Measurements from ENCODE around the gene IGF2R.

Gene IGF2R

GRCh38 chr6:160065200-160065599, 96.3 kb downstream of the IGF2R start:
- H3K27ac ChIP-seq = no peak overlapping the region
- TF ChIP-seq, protein P1, sequence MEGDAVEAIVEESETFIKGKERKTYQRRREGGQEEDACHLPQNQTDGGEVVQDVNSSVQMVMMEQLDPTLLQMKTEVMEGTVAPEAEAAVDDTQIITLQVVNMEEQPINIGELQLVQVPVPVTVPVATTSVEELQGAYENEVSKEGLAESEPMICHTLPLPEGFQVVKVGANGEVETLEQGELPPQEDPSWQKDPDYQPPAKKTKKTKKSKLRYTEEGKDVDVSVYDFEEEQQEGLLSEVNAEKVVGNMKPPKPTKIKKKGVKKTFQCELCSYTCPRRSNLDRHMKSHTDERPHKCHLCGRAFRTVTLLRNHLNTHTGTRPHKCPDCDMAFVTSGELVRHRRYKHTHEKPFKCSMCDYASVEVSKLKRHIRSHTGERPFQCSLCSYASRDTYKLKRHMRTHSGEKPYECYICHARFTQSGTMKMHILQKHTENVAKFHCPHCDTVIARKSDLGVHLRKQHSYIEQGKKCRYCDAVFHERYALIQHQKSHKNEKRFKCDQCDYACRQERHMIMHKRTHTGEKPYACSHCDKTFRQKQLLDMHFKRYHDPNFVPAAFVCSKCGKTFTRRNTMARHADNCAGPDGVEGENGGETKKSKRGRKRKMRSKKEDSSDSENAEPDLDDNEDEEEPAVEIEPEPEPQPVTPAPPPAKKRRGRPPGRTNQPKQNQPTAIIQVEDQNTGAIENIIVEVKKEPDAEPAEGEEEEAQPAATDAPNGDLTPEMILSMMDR (conservative IDR thresholded peaks at IDR 0.05) = no peak

- TF ChIP-seq, protein P1 (conservative IDR thresholded peaks at IDR 0.05) = no peak
- no peak overlapping the region for H3K27ac ChIP-seq
Measured at GRCh38 chr6:160067564-160067963, 98.7 kb downstream of the IGF2R start.

DNA sequence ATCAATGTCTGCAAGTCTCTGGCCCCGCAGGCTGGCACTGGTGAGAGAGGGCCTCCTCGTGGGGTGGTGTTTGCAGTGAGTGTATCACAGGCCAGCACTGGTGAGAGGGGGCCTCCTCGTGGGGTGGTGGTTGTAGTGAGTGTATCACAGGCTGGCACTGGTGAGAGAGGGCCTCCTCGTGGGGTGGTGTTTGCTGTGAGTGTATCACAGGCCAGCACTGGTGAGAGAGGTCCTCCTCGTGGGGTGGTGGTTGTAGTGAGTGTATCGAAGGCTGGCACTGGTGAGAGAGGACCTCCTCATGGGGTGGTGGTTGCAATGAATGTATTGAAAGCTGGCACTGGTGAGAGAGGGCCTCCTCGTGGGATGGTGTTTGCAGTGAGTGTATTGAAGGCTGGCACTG, 99.5 kb downstream of the IGF2R start:
- H3K27ac ChIP-seq = no peak overlapping the region
- TF ChIP-seq, protein P1 (conservative IDR thresholded peaks at IDR 0.05) = no peak

GRCh38 chr6:160069050-160069454, 100.2 kb downstream of the IGF2R start:
- H3K27ac ChIP-seq = no peak overlapping the region
- TF ChIP-seq, protein P1 (conservative IDR thresholded peaks at IDR 0.05) = no peak

DNA sequence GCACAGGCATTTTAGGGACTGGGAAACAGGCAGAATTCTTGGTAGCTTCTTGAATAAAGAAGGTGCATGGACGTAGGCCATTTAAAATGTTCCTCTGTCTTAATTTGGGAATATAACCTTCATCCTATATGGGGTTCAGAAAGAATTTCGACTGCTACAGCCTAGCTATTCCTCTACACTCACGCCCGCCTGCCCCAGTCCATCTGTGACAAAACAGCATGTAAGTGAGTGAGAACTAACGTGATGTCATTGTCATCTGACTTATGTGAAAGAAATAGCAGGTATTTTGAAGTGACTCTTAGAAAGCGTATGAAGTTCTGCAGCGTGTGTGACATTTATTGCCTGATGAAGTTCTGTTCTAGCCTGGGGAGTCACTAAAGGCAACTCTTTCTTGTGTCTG, 100.6 kb downstream of the IGF2R start:
- no peak overlapping the region for H3K27ac ChIP-seq
- TF ChIP-seq, protein P1 (conservative IDR thresholded peaks at IDR 0.05) = no peak

DNA sequence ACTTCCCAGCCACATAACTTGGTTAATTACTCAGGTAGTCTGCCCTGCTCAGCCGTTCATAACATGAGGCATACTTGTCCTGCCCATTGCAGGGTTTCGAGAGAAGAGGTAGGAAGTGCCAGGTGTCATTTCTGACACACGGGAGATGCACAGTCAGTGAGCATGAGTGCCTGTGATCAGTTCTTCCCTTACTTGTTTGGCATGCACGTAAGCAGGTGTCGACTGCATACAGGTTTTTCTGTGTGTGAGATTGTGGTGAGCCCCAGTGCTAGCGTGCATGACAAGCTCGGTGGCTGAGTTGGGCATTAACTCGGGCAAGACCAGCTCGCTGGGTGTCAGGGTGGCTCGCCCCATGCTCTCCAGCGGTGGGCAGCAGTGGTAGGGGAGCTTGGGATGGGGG, 101.5 kb downstream of the IGF2R start:
- no peak overlapping the region for H3K27ac ChIP-seq

DNA sequence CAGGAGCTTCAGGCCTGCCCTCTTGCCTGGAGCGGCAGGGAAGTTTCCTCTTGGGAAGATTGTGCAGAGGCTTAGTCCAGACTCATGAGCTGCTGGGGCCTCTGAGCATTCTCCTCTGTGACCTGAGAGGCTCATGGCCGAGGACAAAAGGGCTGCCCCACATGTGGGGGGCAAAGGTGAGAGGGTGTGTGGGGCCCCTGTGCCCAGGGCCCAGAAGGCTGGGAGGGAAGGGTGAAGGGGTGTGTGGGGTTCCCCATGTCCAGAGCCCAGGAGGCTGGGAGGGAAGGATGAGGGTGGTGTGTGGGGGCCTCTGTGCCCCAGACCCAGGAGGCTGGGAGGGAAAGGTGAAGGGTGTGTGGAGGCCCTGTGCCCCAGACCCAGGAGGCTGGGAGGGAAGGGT, 101.9 kb downstream of the IGF2R start:
- no peak overlapping the region for H3K27ac ChIP-seq
- TF ChIP-seq, protein P1 (conservative IDR thresholded peaks at IDR 0.05) = no peak

More for the DNA sequence above, 101.5 kb downstream of the IGF2R start:
- TF ChIP-seq, protein P1 (conservative IDR thresholded peaks at IDR 0.05) = no peak
